Measurements from ENCODE around the gene MAP4K4. TPM values are rescaled to one million over a fixed set of nuclear protein-coding genes. Genes with fewer than 3 reads are reported as not detected.

Gene MAP4K4
- total and polyA plus RNA-seq, 2 of the 13 experiments (the other 11 are each of a cell fraction or from before 2014, with no cell fraction given), result 105 to 264 TPM

- WGBS (ENCODE audit: low lambda C conversion rate), result 97% methylated on average over 2 of the region's 2 CpGs
- Histone ChIP-seq H3K36me3 (replicated peaks in 1 of 2; ENCODE audit: control insufficient read depth in 1 of 2, insufficient read depth in 2 of 2, low read length in 2 of 2) (peaks cover 30 to 86% of the 10 kb centered on the region in 2 experiments), H3K9ac (ENCODE audit: insufficient read depth, low read depth, low read length) (no peak overlapping the region), H3K4me2 (ENCODE audit: low read depth, low read length) (no peak overlapping the region), H3K9me3 (ENCODE audit: low read length) (no peaks in the 10 kb centered on the region), H3K4me3 (replicated peaks in 1 of 3; ENCODE audit: insufficient read depth in 1 of 3, low read depth in 2 of 3, low read length in 3 of 3) (no peak overlapping the region), H3K27ac (ENCODE audit: extremely low read length, insufficient read depth, low read length) (no peak overlapping the region), H2AFZ (ENCODE audit: low read length) (no peak overlapping the region), H3K27me3 (ENCODE audit: control insufficient read depth in 1 of 2, insufficient read depth in 2 of 2, low read length in 2 of 2) (no peaks in the 10 kb centered on the region), H3K4me1 (ENCODE audit: insufficient read depth, low read length) (peaks cover 15% of the 10 kb centered on the region; the same call in 1 of the 2 replicates), H3K79me2 (ENCODE audit: insufficient read depth, low read length) (no peaks in the 10 kb centered on the region), H4K20me1 (ENCODE audit: insufficient read depth, low read length) (no peaks in the 10 kb centered on the region; the same call in 1 of the 2 replicates)
- intact Hi-C loops (cut with micrococcal nuclease; ENCODE audit: unreplicated experiment) (no loop called here), in situ Hi-C loops (cut with HindIII; ENCODE audit: extremely low pct_ligation_motif_present, low pct_unique_long_range_greater_than_20kb) (no loop called here)
- CTCF ChIA-PET (ENCODE audit: low intra/inter-chr PET ratio, low total read pairs), result no interaction called here
- DNase-seq (ENCODE audit: low spot score) (no peak), ATAC-seq (no peak), FAIRE-seq (no peak)
- TF ChIP-seq RBM22 (optimal IDR thresholded peaks at IDR 0.05; ENCODE audit: low read length), result peak; percentile 63
- TF ChIP-seq ATM (IDR thresholded peaks at IDR 0.05; ENCODE audit: borderline replicate concordance), result no peak
- TF ChIP-seq MBNL3 (CRISPR knock-in tag; conservative IDR thresholded peaks at IDR 0.05), result no peak
- TF ChIP-seq ESRRA (CRISPR knock-in tag; IDR thresholded peaks at IDR 0.05; ENCODE audit: low read depth), result no peak
- no peak for TF ChIP-seq CSRNP2 (CRISPR knock-in tag; conservative IDR thresholded peaks at IDR 0.05; ENCODE audit: low read depth)
- no TSS peak for BruUV-seq (replicated peaks)
- POLR2A ChIA-PET, result no interaction called here
Observed at GRCh38 chr2:101852824-101853223, 155.3 kb downstream of the MAP4K4 start.

GRCh38 chr2:101854877-101855276 is 157.4 kb downstream of the MAP4K4 start:
- H3K27ac ChIP-seq (ENCODE audit: extremely low read length, insufficient read depth, low read length), result no peak overlapping the region
- peak; percentile 31 for ATAC-seq
- peak; percentile 21 for DNase-seq (ENCODE audit: low spot score)
- TF ChIP-seq ZNF777 (CRISPR knock-in tag; IDR thresholded peaks at IDR 0.05) (no peak), ZNF251 (CRISPR knock-in tag; IDR thresholded peaks at IDR 0.05) (no peak), FOXC1 (CRISPR knock-in tag; IDR thresholded peaks at IDR 0.05; ENCODE audit: borderline replicate concordance) (no peak), RBM22 (optimal IDR thresholded peaks at IDR 0.05; ENCODE audit: low read length) (peak; percentile 71), MBD4 (IDR thresholded peaks at IDR 0.05; ENCODE audit: borderline replicate concordance, low read length) (no peak), GLMP (CRISPR knock-in tag; IDR thresholded peaks at IDR 0.05; ENCODE audit: borderline replicate concordance) (no peak), ZC3H4 (CRISPR knock-in tag; IDR thresholded peaks at IDR 0.05; ENCODE audit: borderline replicate concordance) (no peak), PHF21A (CRISPR knock-in tag; IDR thresholded peaks at IDR 0.05) (no peak), RFXANK (CRISPR knock-in tag; IDR thresholded peaks at IDR 0.05) (no peak), YEATS2 (CRISPR knock-in tag; IDR thresholded peaks at IDR 0.05; ENCODE audit: borderline replicate concordance) (no peak), ZNF546 (CRISPR knock-in tag; conservative IDR thresholded peaks at IDR 0.05) (no peak), NFATC3 (CRISPR knock-in tag; IDR thresholded peaks at IDR 0.05) (0 out of 2 replicates have a peak, but pooled peaks have one; percentile 32), ZC3H13 (CRISPR knock-in tag; IDR thresholded peaks at IDR 0.05) (no peak), ZMYM2 (CRISPR knock-in tag; IDR thresholded peaks at IDR 0.05) (no peak), POLR2A (IDR thresholded peaks at IDR 0.05; ENCODE audit: insufficient read depth in 1 of 2, low read depth in 2 of 2, low read length in 2 of 2) (0 out of 4 replicates have a peak, but pooled peaks of 1 of the 2 experiments have one; percentile 33)

More at GRCh38 chr2:101854877-101855276, 157.4 kb downstream of the MAP4K4 start:
- FAIRE-seq, result no peak
- POLR2A ChIA-PET, result no interaction called here
- Histone ChIP-seq H3K9ac (ENCODE audit: insufficient read depth, low read depth, low read length) (no peak overlapping the region), H4K20me1 (ENCODE audit: insufficient read depth, low read length) (peaks cover 9% of the 10 kb centered on the region), H2AFZ (ENCODE audit: low read length) (no peak overlapping the region), H3K36me3 (replicated peaks in 1 of 2; ENCODE audit: control insufficient read depth in 1 of 2, insufficient read depth in 2 of 2, low read length in 2 of 2) (peaks cover 36 to 87% of the 10 kb centered on the region in 2 experiments), H3K4me2 (ENCODE audit: low read depth, low read length) (no peak overlapping the region), H3K4me1 (ENCODE audit: insufficient read depth, low read length) (peaks cover 21% of the 10 kb centered on the region), H3K9me3 (ENCODE audit: low read length) (no peaks in the 10 kb centered on the region), H3K27me3 (ENCODE audit: control insufficient read depth in 1 of 2, insufficient read depth in 2 of 2, low read length in 2 of 2) (no peaks in the 10 kb centered on the region), H3K4me3 (replicated peaks in 1 of 3; ENCODE audit: insufficient read depth in 1 of 3, low read depth in 2 of 3, low read length in 3 of 3) (no peak overlapping the region), H3K79me2 (ENCODE audit: insufficient read depth, low read length) (no peaks in the 10 kb centered on the region)
- CTCF ChIA-PET (ENCODE audit: low intra/inter-chr PET ratio, low total read pairs), result no interaction called here
- no TSS peak for BruUV-seq (replicated peaks)
- intact Hi-C loops (cut with micrococcal nuclease; ENCODE audit: unreplicated experiment) (no loop called here), in situ Hi-C loops (cut with HindIII; ENCODE audit: extremely low pct_ligation_motif_present, low pct_unique_long_range_greater_than_20kb) (no loop called here)
- WGBS (ENCODE audit: low lambda C conversion rate), result 89% methylated on average over 4 of the region's 4 CpGs
